GM12872 (cell line): ENCODE results near the gene EZH1.
A peak's percentile ranks its signal among the peaks of the same experiment; 100 is the strongest.

Experiments
- TF ChIP-seq, protein P1 (sequence below): IDR thresholded peaks from 3 replicates; pipeline ENCODE4 v1.5.1; 2011; ENCODE audit warnings: low read depth, mild to moderate bottlenecking, low read length, moderate library complexity; ENCODE audit not compliant: insufficient read depth

The EZH1 gene

DNA sequence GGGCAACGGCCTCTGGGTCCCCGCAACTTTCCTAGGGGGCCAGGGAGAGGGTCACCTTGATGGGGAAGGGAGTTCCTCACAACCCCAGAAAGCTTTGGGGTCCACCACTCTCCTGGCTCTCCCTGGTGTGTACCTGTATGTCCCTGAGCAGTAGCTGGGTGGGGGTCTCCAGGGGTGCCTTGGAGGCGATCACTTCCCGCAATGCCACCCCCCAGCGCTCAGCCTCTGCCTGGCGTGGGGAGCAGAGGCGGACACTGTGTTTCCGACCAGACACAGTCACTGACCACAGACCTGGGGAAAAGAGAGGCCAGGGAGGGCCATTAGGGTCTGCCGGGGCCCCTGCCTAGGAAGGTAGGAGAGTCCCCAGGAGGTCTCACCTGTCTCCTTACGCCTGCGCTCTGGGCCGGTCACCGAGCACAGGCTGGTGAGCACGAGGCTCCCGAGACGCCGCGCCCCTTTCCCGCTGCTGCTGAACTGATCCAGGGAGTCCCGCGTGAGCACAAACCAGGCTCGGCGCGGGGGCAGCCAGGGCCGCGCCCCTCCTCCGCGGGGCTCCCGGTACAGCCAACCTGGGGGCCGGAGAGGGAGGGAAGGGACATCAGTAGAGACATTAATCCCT is 71.5 kb downstream of the EZH1 start:
- TF ChIP-seq, protein P1, sequence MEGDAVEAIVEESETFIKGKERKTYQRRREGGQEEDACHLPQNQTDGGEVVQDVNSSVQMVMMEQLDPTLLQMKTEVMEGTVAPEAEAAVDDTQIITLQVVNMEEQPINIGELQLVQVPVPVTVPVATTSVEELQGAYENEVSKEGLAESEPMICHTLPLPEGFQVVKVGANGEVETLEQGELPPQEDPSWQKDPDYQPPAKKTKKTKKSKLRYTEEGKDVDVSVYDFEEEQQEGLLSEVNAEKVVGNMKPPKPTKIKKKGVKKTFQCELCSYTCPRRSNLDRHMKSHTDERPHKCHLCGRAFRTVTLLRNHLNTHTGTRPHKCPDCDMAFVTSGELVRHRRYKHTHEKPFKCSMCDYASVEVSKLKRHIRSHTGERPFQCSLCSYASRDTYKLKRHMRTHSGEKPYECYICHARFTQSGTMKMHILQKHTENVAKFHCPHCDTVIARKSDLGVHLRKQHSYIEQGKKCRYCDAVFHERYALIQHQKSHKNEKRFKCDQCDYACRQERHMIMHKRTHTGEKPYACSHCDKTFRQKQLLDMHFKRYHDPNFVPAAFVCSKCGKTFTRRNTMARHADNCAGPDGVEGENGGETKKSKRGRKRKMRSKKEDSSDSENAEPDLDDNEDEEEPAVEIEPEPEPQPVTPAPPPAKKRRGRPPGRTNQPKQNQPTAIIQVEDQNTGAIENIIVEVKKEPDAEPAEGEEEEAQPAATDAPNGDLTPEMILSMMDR = no peak

DNA sequence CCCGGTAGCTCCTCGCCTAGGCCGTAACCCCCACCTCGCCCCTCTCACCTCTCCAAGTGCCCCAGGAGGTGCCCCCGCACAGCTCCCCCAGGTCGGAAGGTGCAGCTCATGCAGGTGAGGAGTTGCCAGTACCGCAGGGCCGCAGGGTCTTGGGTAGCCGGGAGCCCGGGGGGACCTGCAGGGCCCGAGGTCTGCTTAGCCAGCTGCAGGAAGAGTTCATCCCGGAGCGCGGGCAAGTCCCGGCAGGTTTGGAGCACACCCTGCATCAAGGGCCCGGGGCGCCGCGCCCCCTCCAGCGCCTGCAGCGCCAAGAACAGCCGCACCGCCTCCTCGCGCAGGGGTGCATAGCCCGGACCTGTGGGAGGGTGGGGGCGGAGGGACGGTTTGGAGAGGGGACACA is 72.8 kb downstream of the EZH1 start:
- TF ChIP-seq, protein P1 = no peak

DNA sequence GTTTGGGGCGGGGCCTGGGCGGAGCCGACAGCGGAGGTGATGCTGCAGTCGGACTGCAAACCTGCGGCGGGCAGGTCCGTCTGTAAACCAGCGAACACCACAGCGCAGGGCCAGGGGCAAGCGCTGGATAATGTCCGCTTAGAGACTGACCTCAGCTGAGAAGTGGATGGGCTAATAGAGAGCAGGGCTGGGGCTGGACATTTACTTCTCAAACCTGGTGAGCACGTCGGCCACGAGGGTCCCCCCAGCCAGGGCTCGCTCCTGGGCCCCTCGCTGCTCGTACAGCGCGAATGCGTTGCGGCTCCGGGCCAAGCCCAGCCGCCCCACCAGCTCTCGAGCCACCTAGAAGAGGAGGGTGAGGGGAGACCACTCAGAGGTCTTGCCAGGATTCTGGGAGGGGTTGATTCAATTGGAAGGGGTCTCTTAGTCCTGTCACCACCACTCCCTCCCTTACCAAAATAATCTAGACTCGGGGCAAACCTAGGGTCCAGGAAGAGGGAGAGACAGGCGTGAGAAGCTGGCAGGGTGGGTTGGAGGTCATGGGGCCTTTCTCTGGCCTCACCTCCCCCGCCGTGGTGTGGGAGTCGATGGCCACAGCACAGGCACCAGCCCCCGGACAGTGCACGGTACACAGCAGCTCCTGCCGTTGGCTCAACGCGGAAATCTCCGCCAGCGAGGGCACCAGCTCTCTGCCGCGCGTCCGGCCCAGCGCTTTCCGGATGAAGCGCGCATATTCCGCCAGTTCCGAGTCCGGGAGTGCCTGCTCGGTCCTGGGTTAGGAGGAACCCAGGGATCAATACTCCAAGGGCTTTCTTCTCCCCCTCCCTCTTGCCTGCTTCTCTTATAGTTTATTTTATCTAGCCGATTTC is 73.8 kb downstream of the EZH1 start:
- TF ChIP-seq, protein P1 = no peak

DNA sequence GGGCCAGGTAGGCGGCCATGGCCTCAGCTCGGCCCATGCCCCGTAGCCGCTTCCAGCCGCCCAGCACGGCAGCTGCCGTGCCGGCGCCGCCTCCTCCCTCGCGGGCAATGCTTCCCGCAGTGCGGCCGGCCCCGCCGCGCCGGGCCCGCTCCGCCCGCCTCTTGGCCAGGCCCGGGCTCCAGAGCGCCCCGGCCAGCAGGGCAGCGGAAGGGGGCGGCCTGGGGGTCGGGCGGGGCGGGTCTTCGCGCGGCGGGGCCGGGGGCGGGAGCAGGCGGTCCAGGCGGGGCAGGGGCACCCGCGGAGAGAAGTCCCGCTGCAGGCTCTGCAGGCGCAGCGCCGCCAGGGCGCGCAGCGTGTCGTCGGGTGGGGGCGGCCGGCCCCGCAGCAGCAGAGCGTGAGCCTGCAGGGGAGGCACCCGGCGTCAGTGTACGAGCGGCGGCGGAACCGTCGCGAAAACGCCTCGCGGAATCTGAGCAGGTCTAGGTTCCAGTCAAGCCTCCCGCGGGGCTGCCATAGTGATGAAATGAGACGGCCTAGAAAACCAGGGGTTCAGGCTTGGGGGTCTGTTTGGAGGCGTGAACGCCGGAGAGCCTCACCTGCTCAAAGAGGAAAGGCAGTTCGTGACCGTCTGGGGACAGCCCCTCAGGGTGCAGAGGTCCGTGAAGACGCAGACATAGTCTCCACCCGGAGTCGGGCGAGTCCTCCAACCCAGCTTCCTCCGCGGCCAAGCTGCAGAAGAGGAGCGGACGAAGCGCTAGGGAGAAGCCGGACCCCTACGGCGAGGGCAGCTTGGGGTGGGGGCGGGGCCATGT is 74.7 kb downstream of the EZH1 start:
- TF ChIP-seq, protein P1 = peak; percentile 24; the same call in 1 of the 3 replicates

DNA sequence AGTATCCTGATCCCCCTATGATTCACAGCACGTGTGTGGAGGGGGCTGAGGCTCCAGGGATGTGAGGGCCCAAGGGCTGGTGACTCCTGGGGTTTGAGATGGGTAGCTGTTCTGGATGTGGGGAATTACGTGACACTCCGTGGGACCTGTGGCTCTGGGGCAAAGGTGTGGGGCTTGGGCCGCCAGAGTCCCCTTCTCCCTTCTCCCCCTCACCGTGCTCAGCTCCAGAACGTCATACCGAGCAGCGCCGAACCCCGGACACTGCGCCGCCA is 75.2 kb downstream of the EZH1 start:
- TF ChIP-seq, protein P1 = no peak

DNA sequence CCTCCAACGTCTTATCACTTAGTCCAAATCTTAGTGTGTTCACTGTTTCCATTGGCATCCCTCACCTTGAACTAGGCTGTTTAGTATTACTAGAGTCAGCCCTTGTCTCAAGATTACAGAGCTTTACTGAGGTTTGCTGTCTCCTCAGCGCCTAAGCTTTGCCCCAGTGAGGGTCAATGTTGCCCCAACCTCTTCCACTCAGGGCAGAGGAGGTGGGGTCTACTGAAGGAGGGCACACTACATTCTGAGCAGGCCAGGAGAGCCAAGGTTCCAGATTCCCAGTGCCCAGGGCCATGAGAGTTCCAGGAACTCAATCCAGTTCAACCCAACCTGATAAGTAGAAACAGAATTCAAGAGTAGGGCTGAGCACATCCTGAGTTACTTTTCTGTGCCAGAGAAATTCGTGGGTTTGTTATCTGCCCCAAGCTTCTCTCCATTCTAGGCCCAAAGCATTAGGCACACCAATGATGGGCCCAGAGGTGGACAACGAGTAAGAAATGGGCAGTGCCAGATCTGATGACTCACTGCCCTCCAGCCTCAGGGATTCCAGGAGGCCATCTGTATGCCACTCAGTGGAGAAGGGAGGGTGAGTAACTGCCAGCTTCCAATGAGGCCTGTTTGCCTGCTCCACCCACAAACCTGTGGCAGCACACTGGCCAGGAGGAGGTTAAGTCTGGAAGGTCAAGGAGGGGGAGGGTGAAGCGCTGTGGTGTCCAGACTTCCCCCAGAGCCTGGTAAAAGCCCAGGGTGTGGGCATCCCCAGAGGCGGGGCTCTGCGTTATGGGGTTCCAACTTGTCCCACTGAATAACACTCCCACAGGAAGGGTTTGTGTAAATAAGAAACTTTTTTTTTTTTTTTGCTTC is 77.5 kb downstream of the EZH1 start:
- TF ChIP-seq, protein P1 = no peak
